ENCODE results near the gene PHLDB2. TPM values are rescaled to one million over a fixed set of nuclear protein-coding genes. Genes with fewer than 3 reads are reported as not detected.

The PHLDB2 gene
- total and polyA plus RNA-seq, 10 of the 15 experiments (the other 5 are each of a cell fraction or from before 2014, with no cell fraction given), result 0.03 to 0.67 (median 0.40) TPM

DNA sequence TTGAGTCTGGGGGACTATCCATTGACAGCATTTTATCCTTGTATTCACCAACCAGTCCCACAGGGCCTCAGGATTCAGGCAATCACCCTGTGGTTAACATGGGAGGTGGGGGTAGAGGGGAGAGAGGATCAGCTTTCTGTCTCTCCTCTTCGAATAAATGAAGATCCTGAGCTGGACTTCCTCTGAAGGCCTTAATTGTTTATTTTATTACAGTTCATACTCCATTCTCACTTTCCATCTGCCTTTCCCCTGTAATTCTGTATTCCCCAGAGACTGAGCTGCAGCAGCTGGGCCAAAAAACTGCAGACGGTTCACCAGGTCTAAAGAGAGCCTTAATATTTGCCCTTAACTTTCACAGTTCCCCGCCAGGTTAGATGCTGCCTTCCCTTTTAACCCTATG is 151.6 kb downstream of the PHLDB2 start (continued):
- no peak for TF ChIP-seq MEF2B (IDR thresholded peaks at IDR 0.05; ENCODE audit: partially characterized antibody, poor library complexity, severe bottlenecking)
- no peak for TF ChIP-seq TARDBP (IDR thresholded peaks at IDR 0.05; ENCODE audit: borderline replicate concordance)
- TF ChIP-seq MTA3 (IDR thresholded peaks at IDR 0.05; ENCODE audit: borderline replicate concordance, low read length), result no peak

DNA sequence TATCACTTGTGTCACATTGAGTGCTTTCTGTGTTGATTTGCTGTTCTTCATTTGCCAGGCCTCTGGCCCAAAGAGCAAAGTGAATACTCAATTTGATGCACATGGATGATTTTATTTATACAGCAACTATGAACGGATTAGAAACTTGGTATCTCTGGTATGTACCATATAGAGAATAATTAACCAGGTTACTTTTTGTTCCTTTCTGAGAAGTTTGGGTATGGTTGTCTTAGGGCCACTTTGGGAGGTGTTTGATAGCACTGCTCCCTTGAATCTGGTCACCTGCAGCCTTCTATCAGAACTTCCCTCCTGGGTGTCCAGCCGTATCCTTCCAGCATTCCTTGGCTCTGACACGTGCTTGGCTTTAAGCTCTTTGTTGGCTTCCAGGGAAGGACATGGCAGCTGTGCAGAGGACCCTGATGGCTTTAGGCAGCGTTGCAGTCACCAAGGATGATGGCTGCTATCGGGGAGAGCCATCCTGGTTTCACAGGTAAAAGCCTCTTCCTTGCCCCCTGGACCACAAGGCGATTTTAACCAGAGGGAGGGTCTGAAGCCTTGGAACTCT is 152.4 kb downstream of the PHLDB2 start:
- no peak overlapping the region for H3K4me3 ChIP-seq
- no peaks in the 10 kb centered on the region for H3K9me3 ChIP-seq (replicated peaks; ENCODE audit: control insufficient read depth, insufficient read depth, low read length)
- ChIA-PET SMC1A (ENCODE audit: uncharacterized antibody, unreplicated experiment) (interaction anchor here (1.4 to 15.1 kb wide), 3 partner anchors 16 to 343 kb away, joined by 3 to 417 read pairs (median 123); partner anchors contain the start of gene TAGLN3), CTCF (interaction anchor here (2.4 to 10.9 kb wide), 6 partner anchors 19 to 342 kb away, joined by 7 to 467 read pairs (median 27); partner anchors contain the start of gene TAGLN3), RAD21 (ENCODE audit: unreplicated experiment) (interaction anchor here (0.6 to 6.0 kb wide), 8 partner anchors 13 to 963 kb away, joined by 3 to 158 read pairs (median 14); partner anchors contain the start of genes CD200R1 and TAGLN3), POLR2A (no interaction called here)
- no peak overlapping the region for H3K4me2 ChIP-seq (ENCODE audit: control insufficient read depth, insufficient read depth)
- FAIRE-seq (no peak), ATAC-seq (no peak), DNase-seq (ENCODE audit: low read depth, low spot score) (no peak)
- no TSS peak for BruUV-seq (replicated peaks)
- H3K27me3 ChIP-seq (replicated peaks in 1 of 2; ENCODE audit: control insufficient read depth in 2 of 2, insufficient read depth in 2 of 2, low read length in 1 of 2), result no peaks in the 10 kb centered on the region; a peak in 1 of 4 replicates
- 18% methylated on average over 6 of the region's 6 CpGs for WGBS (ENCODE audit: insufficient coverage, insufficient replicate concordance, low lambda C conversion rate, missing lambda C conversion rate)
- H3K79me2 ChIP-seq (ENCODE audit: control insufficient read depth, insufficient read depth, low read length), result no peaks in the 10 kb centered on the region
- no peaks in the 10 kb centered on the region for H4K20me1 ChIP-seq (ENCODE audit: control insufficient read depth, insufficient read depth)
- H3K4me1 ChIP-seq (ENCODE audit: control insufficient read depth, insufficient read depth, low read length), result no peaks in the 10 kb centered on the region
- no peaks in the 10 kb centered on the region for H3K36me3 ChIP-seq (ENCODE audit: control insufficient read depth in 2 of 2, insufficient read depth in 2 of 2, low read length in 1 of 2)
- in situ Hi-C loops (cut with MboI) (no loop called here), intact Hi-C loops (cut with micrococcal nuclease; ENCODE audit: unreplicated experiment) (no loop called here)
- H3K9ac ChIP-seq (ENCODE audit: control insufficient read depth, insufficient read depth, low read length), result no peak overlapping the region
- no peak for TF ChIP-seq NR2F1 (conservative IDR thresholded peaks at IDR 0.05)
- no peak for TF ChIP-seq MTA3 (IDR thresholded peaks at IDR 0.05; ENCODE audit: borderline replicate concordance, low read length)
- TF ChIP-seq BRCA1 (IDR thresholded peaks at IDR 0.05; ENCODE audit: low read depth, low read length), result no peak
- TF ChIP-seq ZNF24 (IDR thresholded peaks at IDR 0.05), result no peak
- TF ChIP-seq HDGF (IDR thresholded peaks at IDR 0.05), result no peak
- no peak for TF ChIP-seq RFX5 (IDR thresholded peaks at IDR 0.05; ENCODE audit: low read depth, low read length)
- no peak for TF ChIP-seq NFXL1 (IDR thresholded peaks at IDR 0.05; ENCODE audit: borderline replicate concordance)
- no peak for TF ChIP-seq NR2C2 (IDR thresholded peaks at IDR 0.05; ENCODE audit: borderline replicate concordance, control insufficient read depth, insufficient read length, low read depth)
- TF ChIP-seq BCL3 (IDR thresholded peaks at IDR 0.05; ENCODE audit: borderline replicate concordance, insufficient read depth, low read depth, low read length, poor library complexity, severe bottlenecking), result no peak
- no peak for TF ChIP-seq MYC (IDR thresholded peaks at IDR 0.05; ENCODE audit: insufficient read depth, insufficient read length, insufficient replicate concordance, low read length, severe bottlenecking)
- no peak for TF ChIP-seq MTA2 (IDR thresholded peaks at IDR 0.05; ENCODE audit: low read depth)
- TF ChIP-seq FOXK2 (IDR thresholded peaks at IDR 0.05), result no peak
- no peak for TF ChIP-seq EGR1 (IDR thresholded peaks at IDR 0.05; ENCODE audit: borderline replicate concordance in 1 of 2, low read depth in 2 of 2, low read length in 2 of 2)
- TF ChIP-seq RBBP5 (conservative IDR thresholded peaks at IDR 0.05), result no peak
- TF ChIP-seq MAX (IDR thresholded peaks at IDR 0.05; ENCODE audit: low read depth, low read length), result no peak
- no peak overlapping the region for H2AFZ ChIP-seq (ENCODE audit: control insufficient read depth, low read depth, low read length)
- no peak overlapping the region for H3K27ac ChIP-seq (ENCODE audit: control insufficient read depth, insufficient read depth)
